GM12878 (cell line): ENCODE results near the gene NRXN3. TPM values are rescaled to one million over a fixed set of nuclear protein-coding genes. Genes with fewer than 3 reads are reported as not detected.

ENCODE experiments used
- ATAC-seq: fragments of 200-7000 bp; cut with Tn5 transposase; 3 replicates; pipeline ENCODE4 v1.9.1; 2020; ENCODE audit warnings: mild to moderate bottlenecking, moderate library complexity
- BruUV-seq: library from RNA; stranded (reverse); fragments of 400-500 nt; replicated peaks from 2 replicates; lab custom pipeline; 2021; lab: Mats Ljungman, UMichigan
- CTCF ChIA-PET: fragments of 300-600 bp; sonication (Branson Sonifier 250); formaldehyde crosslinking; extraction: SDS; loops from one replicate; lab custom pipeline; 2021; ENCODE audit warnings: inconsistent platforms; lab: Yijun Ruan, JAX
- POLR2A ChIA-PET: fragments of 350-600 bp; formaldehyde crosslinking; extraction: SDS; loops from one replicate; lab custom pipeline; 2021; ENCODE audit warnings: inconsistent platforms; lab: Charles Lee
- RAD21 ChIA-PET: fragments of 300-600 bp; sonication (Branson Sonifier 250); formaldehyde crosslinking; loops from one replicate; lab custom pipeline; 2023; ENCODE audit warnings: antibody characterized with exemption; ENCODE audit not compliant: unreplicated experiment; lab: Charles Lee
- SMC1A ChIA-PET: fragments of 300-600 bp; sonication (Branson Sonifier 250); formaldehyde crosslinking; loops from one replicate; lab custom pipeline; 2023; ENCODE audit not compliant: unreplicated experiment, uncharacterized antibody; lab: Charles Lee
- DNase-seq: peaks from one replicate; pipeline ENCODE4 v3.0.0-alpha.2; 2011; ENCODE audit warnings: low read depth, low spot score
- FAIRE-seq: peaks from 3 replicates; lab custom pipeline; 2011; peaks lifted over from hg19 to GRCh38; lab: Jason Lieb, UNC
- H2AFZ ChIP-seq: 2 replicates; pipeline ENCODE4 v1.6.0; 2011; ENCODE audit warnings: low read depth, low read length, control low read depth; ENCODE audit not compliant: control insufficient read depth
- H3K27ac ChIP-seq: 2 replicates; pipeline ENCODE4 v1.5.1; 2011; ENCODE audit warnings: control low read depth; ENCODE audit not compliant: control insufficient read depth, insufficient read depth
- H3K27me3 ChIP-seq, 2 experiments: replicated peaks in 1 of 2; 2 replicates each; pipeline versions ENCODE4 v1.6.0 to v1.6.1; 2011; ENCODE audit warnings: low read length in 1 of 2; ENCODE audit not compliant: control insufficient read depth in 2 of 2, insufficient read depth in 2 of 2
- H3K36me3 ChIP-seq, 2 experiments: 2 replicates each; pipeline ENCODE4 v1.5.1; 2011; ENCODE audit warnings: low read length in 1 of 2; ENCODE audit not compliant: control insufficient read depth in 2 of 2, insufficient read depth in 2 of 2
- H3K4me1 ChIP-seq: 2 replicates; pipeline ENCODE4 v1.6.1; 2011; ENCODE audit warnings: mild to moderate bottlenecking, low read length, moderate library complexity, mixed read lengths; ENCODE audit not compliant: control insufficient read depth, insufficient read depth
- H3K4me2 ChIP-seq: 2 replicates; pipeline ENCODE4 v1.6.0; 2011; ENCODE audit warnings: control low read depth; ENCODE audit not compliant: control insufficient read depth, insufficient read depth
- H3K4me3 ChIP-seq: fragments of 200-600 bp; sonication (generic); 2 replicates; pipeline ENCODE4 v1.5.1; 2016
- H3K79me2 ChIP-seq: 2 replicates; pipeline ENCODE4 v1.6.0; 2011; ENCODE audit warnings: low read length; ENCODE audit not compliant: control insufficient read depth, insufficient read depth
- H3K9ac ChIP-seq: 2 replicates; pipeline ENCODE4 v1.8.0; 2011; ENCODE audit warnings: low read length, control low read depth, mixed read lengths; ENCODE audit not compliant: control insufficient read depth, insufficient read depth
- H3K9me3 ChIP-seq: replicated peaks from 3 replicates; pipeline ENCODE4 v1.5.1; 2011; ENCODE audit warnings: mild to moderate bottlenecking, low read length; ENCODE audit not compliant: control insufficient read depth, insufficient read depth
- H4K20me1 ChIP-seq: 2 replicates; pipeline ENCODE4 v1.6.0; 2011; ENCODE audit not compliant: control insufficient read depth, insufficient read depth
- CBX3 ChIP-seq: fragments of 200-600 bp; sonication (generic); IDR thresholded peaks from 2 replicates; pipeline ENCODE4 v1.6.1; 2016; ENCODE audit warnings: low read depth, borderline replicate concordance
- DPF2 ChIP-seq: fragments of 450-650 bp; IDR thresholded peaks from 2 replicates; pipeline ENCODE4 v1.6.1; 2017; ENCODE audit warnings: mild to moderate bottlenecking
- HDAC6 ChIP-seq: fragments of 200-600 bp; sonication (generic); IDR thresholded peaks from one replicate; pipeline ENCODE4 v1.8.0; 2017; ENCODE audit warnings: antibody characterized with exemption; ENCODE audit not compliant: unreplicated experiment
- IKZF1 ChIP-seq: fragments of 450-650 bp; conservative IDR thresholded peaks from 2 replicates; pipeline ENCODE4 v1.6.1; 2017; ENCODE audit warnings: antibody characterized with exemption, mild to moderate bottlenecking
- JUND ChIP-seq: IDR thresholded peaks from 2 replicates; pipeline ENCODE4 v1.6.1; 2012; ENCODE audit warnings: low read depth, mild to moderate bottlenecking, low read length, improper control_type of control experiment, moderate library complexity
- KLF5 ChIP-seq: fragments of 450-650 bp; IDR thresholded peaks from 2 replicates; pipeline ENCODE4 v1.6.1; 2014; ENCODE audit warnings: mild to moderate bottlenecking; ENCODE audit not compliant: partially characterized antibody
- MTA3 ChIP-seq: IDR thresholded peaks from 2 replicates; pipeline ENCODE4 v1.6.1; 2012; ENCODE audit warnings: low read length, inconsistent platforms, borderline replicate concordance
- MXI1 ChIP-seq: fragments of 150-350 bp; IDR thresholded peaks from 2 replicates; pipeline ENCODE4 v1.6.1; 2011; ENCODE audit warnings: low read depth, mild to moderate bottlenecking, inconsistent platforms, low read length, improper control_type of control experiment
- RELA ChIP-seq: fragments of 450-650 bp; IDR thresholded peaks from 2 replicates; pipeline ENCODE4 v1.8.0; 2014; ENCODE audit warnings: borderline replicate concordance; ENCODE audit not compliant: partially characterized antibody
- SIN3A ChIP-seq: IDR thresholded peaks from 2 replicates; pipeline ENCODE4 v1.6.1; 2012; ENCODE audit warnings: low read depth, low read length, improper control_type of control experiment
- SREBF2 ChIP-seq: IDR thresholded peaks from 2 replicates; pipeline ENCODE4 v1.6.1; 2012; ENCODE audit warnings: mild to moderate bottlenecking, low read length
- SUPT20H ChIP-seq: IDR thresholded peaks from 2 replicates; pipeline ENCODE4 v1.6.1; 2011; ENCODE audit warnings: low read depth, mild to moderate bottlenecking, low read length, moderate library complexity, borderline replicate concordance; ENCODE audit not compliant: control insufficient read depth
- TCF12 ChIP-seq: IDR thresholded peaks from 2 replicates; pipeline ENCODE4 v1.6.1; 2011; ENCODE audit warnings: low read depth, mild to moderate bottlenecking, low read length
- ZBED1 ChIP-seq: IDR thresholded peaks from 2 replicates; pipeline ENCODE4 v1.6.1; 2016; ENCODE audit warnings: borderline replicate concordance
- ZNF217 ChIP-seq: fragments of 450-650 bp; IDR thresholded peaks from 2 replicates; pipeline ENCODE4 v1.6.1; 2017; ENCODE audit warnings: antibody characterized with exemption, mild to moderate bottlenecking
- WGBS: methylation state at CpG from one replicate; pipeline ENCODE4 v1.1.6; 2016; ENCODE audit warnings: low lambda C conversion rate; ENCODE audit not compliant: insufficient replicate concordance, insufficient coverage; ENCODE audit errors: missing lambda C conversion rate; 5-methylcytosine and 5-hydroxymethylcytosine counted together
- in situ Hi-C: fragments of 300-500 bp; cut with MboI; formaldehyde crosslinking; loops from 9 replicates; pipeline ENCODE4 v1.14.3; 2018; ENCODE audit warnings: mixed read lengths
- intact Hi-C: fragments of 100-400 bp; cut with micrococcal nuclease; formaldehyde crosslinking; loops from one replicate; pipeline ENCODE4 v1.14.2; 2022; ENCODE audit not compliant: unreplicated experiment
- polyA plus RNA-seq, 11 experiments: library from polyadenylated mRNA; depleted of rRNA in 4 of 11; unstranded in 6 of 11; stranded (reverse) in 5 of 11; fragments of >200 nt; fragmentation: Nextera tagmentation in 4 of 11; fragmentation: Illumina TruSeq in 1 of 11; extraction: Ambion mirVana in 4 of 11; extraction: Trizol in 1 of 11; gene quantifications; 1 replicate in 1 of 11; 2 replicates in 10 of 11; pipeline versions ENCODE4 v1.2.1 to v1.2.3, GENCODE V29; 2011 to 2016; ENCODE audit warnings: inconsistent platforms in 2 of 11, missing spikeins in 2 of 11, low read depth in 1 of 11
- total RNA-seq, 4 experiments: library from RNA; depleted of rRNA in 3 of 4; stranded (reverse); fragments of >200 nt in 3 of 4; fragmentation: Illumina TruSeq in 1 of 4; extraction: Trizol in 1 of 4; gene quantifications; 2 replicates each; pipeline versions ENCODE4 v1.2.1 to v1.2.3, GENCODE V29; 2013 to 2021
- TF ChIP-seq, protein P1 (sequence below): fragments of 450-650 bp; IDR thresholded peaks from 2 replicates; pipeline ENCODE4 v1.6.1; 2014; ENCODE audit warnings: mild to moderate bottlenecking
- TF ChIP-seq, protein P2 (sequence below): fragments of 450-650 bp; formaldehyde crosslinking; IDR thresholded peaks from 2 replicates; pipeline ENCODE4 v1.4.0; 2022; ENCODE audit warnings: mild to moderate bottlenecking, moderate library complexity
- TF ChIP-seq, protein P3 (sequence below): IDR thresholded peaks from 2 replicates; pipeline ENCODE4 v1.6.1; 2012; ENCODE audit warnings: low read depth, low read length, improper control_type of control experiment

NRXN3 gene
- total and polyA plus RNA-seq, 10 of the 15 experiments (the other 5 are each of a cell fraction or from before 2014, with no cell fraction given), result 0.52 to 3.3 (median 1.4) TPM

DNA sequence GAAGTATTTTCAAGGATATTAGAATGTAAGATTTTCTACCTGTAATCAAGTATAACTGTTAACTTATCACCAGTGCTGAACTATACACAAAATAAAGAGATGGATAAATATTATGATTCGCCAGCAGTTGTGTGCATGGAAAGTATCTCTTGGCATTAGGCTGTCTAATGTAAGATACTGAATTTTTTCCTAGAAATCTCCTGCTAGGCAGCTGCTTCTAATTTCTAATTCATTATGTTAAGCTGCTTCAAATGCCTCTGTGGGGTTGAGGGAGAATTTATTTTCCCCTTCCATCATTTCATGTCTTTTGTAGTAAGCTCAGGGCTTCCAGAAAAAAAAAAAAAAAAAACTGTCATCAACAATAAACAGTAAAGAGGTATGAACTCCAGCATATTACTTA is 1525.1 kb downstream of the NRXN3 start:
- H3K4me1 ChIP-seq, result no peaks in the 10 kb centered on the region
- intact Hi-C loops (no loop called here), in situ Hi-C loops (no loop called here)
- no TSS peak for BruUV-seq
- RAD21 ChIA-PET, result no interaction called here
- no peak overlapping the region for H3K9ac ChIP-seq
- no peak overlapping the region for H3K4me2 ChIP-seq
- H4K20me1 ChIP-seq, result no peaks in the 10 kb centered on the region
- FAIRE-seq, result no peak
- no peak for TF ChIP-seq MXI1
- TF ChIP-seq HDAC6, result no peak
- no peak for TF ChIP-seq SIN3A
- no peak for TF ChIP-seq SREBF2
- no peak for TF ChIP-seq JUND
- TF ChIP-seq SUPT20H, result no peak
- no peak for TF ChIP-seq ZNF217
- no peak for TF ChIP-seq CBX3
- TF ChIP-seq, protein P1, sequence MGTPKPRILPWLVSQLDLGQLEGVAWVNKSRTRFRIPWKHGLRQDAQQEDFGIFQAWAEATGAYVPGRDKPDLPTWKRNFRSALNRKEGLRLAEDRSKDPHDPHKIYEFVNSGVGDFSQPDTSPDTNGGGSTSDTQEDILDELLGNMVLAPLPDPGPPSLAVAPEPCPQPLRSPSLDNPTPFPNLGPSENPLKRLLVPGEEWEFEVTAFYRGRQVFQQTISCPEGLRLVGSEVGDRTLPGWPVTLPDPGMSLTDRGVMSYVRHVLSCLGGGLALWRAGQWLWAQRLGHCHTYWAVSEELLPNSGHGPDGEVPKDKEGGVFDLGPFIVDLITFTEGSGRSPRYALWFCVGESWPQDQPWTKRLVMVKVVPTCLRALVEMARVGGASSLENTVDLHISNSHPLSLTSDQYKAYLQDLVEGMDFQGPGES, result no peak
- TF ChIP-seq MTA3, result no peak
- TF ChIP-seq TCF12, result no peak
- TF ChIP-seq ZBED1, result no peak
- TF ChIP-seq, protein P2, sequence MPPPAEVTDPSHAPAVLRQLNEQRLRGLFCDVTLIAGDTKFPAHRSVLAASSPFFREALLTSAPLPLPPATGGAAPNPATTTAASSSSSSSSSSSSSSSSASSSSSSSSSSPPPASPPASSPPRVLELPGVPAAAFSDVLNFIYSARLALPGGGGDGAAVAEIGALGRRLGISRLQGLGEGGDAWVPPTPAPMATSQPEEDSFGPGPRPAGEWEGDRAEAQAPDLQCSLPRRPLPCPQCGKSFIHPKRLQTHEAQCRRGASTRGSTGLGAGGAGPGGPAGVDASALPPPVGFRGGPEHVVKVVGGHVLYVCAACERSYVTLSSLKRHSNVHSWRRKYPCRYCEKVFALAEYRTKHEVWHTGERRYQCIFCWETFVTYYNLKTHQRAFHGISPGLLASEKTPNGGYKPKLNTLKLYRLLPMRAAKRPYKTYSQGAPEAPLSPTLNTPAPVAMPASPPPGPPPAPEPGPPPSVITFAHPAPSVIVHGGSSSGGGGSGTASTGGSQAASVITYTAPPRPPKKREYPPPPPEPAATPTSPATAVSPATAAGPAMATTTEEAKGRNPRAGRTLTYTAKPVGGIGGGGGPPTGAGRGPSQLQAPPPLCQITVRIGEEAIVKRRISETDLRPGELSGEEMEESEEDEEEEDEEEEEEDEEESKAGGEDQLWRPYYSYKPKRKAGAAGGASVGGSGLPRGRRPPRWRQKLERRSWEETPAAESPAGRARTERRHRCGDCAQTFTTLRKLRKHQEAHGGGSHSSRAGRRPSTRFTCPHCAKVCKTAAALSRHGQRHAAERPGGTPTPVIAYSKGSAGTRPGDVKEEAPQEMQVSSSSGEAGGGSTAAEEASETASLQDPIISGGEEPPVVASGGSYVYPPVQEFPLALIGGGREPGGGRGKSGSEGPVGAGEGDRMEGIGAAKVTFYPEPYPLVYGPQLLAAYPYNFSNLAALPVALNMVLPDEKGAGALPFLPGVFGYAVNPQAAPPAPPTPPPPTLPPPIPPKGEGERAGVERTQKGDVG (CRISPR knock-in tag), result no peak
- TF ChIP-seq KLF5, result no peak
- TF ChIP-seq IKZF1, result no peak
- TF ChIP-seq, protein P3, sequence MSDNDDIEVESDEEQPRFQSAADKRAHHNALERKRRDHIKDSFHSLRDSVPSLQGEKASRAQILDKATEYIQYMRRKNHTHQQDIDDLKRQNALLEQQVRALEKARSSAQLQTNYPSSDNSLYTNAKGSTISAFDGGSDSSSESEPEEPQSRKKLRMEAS, result no peak
- no peak for TF ChIP-seq DPF2
- no peak for TF ChIP-seq RELA
- no peaks in the 10 kb centered on the region for H3K27me3 ChIP-seq
- 0% methylated on average over 1 of the region's 1 CpG for WGBS
- no peak for ATAC-seq
- SMC1A ChIA-PET, result interaction anchor here (0.6 kb wide), 1 partner anchor 885 kb away, joined by 3 read pairs; no protein-coding TSS in a partner anchor
- H3K27ac ChIP-seq, result no peak overlapping the region
- CTCF ChIA-PET, result no interaction called here
- H2AFZ ChIP-seq, result no peak overlapping the region
- DNase-seq, result no peak
- no peaks in the 10 kb centered on the region for H3K79me2 ChIP-seq
- H3K4me3 ChIP-seq, result no peak overlapping the region
- no peaks in the 10 kb centered on the region for H3K36me3 ChIP-seq
- POLR2A ChIA-PET, result no interaction called here
- H3K9me3 ChIP-seq, result no peaks in the 10 kb centered on the region
